HG03175 (cell line): ENCODE results near the gene DCAF8.
"Not testable (repeated sequence)": the region's sequence is repeated elsewhere in the genome, so short reads cannot be mapped to it uniquely, and the experiment has no call there.

Experiments
- ATAC-seq: cut with Tn5 transposase; IDR thresholded peaks from one replicate; pipeline ENCODE4 v1.9.1; 2021; ENCODE audit warnings: mild to moderate bottlenecking, moderate library complexity; ENCODE audit not compliant: unreplicated experiment

DCAF8 gene

DNA sequence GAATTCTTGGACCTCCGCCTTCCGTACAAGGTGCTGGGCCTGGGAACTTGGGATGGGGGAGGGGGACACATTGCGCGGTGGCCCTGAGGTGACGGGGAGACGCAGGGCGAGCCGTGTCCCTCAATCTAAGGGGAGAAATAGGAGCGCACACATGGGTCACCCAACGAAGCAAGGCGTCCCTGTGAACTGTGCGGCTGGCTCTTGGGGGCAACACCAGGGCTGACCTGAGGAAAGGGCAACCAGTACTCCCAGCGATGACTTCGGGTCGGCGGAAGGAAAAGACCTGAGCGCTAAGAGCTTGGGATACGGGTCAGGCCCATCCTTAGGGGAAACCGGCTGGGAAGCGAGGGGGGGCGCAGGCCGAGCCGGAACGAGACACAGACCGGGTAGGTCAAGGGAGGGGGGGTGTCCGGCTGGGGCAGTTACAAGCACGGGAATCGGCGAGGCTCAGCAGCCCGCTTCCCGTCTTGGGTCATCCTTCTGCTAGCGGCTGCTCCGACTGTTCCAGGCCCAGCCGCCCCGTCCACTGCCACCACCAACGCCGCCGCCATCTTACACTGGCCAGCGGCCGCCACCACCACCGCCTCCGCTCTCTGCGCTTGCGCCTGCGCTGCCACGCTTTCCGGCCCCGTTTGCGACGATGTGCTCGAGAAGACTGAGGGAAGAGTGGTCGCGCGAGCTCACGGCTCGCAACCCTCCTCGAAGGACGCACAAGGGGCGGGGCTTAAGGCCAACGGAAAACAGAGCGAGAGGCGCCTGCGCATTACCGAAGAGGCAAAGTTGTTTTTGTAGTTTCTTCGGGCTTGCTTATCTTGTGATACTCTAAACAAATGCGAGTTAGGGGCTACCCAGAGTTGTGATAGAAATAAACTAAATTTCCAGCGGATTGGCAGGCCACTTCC is at the start of gene DCAF8:
DCAF8 (minus strand) TSS at position 657 of the 902 bp plus-strand sequence. CDS start 18,541 bp downstream, outside the sequence.
- peak; percentile 73 for ATAC-seq

GRCh38 chr1:160309571-160309970 is 47.2 kb upstream of the DCAF8 start:
- ATAC-seq = no peak

DNA sequence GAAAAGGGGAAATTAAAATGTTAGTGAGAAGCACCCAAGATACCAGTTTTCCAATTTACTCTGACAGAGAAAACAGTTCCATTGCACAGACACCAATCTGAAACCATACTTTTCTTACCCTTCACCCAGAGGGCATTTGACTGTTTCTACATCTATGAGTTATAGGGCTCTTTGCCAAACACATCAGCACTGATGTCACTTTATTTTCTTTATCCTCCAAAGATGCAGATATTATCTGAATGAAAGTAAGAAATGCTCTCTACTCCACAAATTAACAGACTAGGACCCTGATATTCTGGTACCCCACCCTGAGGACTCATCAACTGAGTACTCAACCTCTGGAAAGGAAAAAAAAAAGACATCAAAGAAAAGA is 46.8 kb upstream of the DCAF8 start:
- no peak for ATAC-seq

DNA sequence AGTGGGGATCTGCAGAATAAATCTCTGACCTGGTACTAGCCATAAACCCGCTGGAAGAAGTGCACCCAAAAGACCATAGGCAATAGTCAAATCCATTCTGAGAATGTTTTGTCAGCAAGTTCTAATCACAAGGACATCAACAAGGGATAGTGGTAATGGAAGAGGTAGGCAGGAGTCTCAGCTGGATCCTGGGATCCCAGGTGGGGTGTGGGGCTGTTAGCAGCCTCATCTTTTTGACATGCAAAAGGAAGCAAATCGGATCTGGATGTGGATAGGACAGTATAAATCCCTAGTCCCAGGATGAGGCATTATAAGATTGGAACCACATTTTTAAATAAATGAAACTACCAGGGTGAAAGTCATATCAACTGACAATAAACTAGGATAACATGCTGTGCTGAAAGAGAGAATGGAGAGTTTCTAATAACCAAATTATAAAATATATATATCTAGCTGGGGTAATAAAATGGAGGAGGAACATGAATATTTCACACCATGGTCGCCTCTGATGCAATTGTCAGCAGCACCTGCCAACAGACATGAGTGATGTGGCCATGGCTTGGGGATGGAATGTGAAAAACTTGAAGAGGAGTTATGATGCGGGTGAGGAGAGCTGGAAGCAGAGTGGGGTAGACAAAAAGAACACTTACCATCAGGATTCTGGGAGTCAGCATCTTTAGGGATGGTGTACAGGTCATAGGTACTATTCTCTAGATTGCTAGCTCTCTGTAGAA is 46.3 kb upstream of the DCAF8 start:
- ATAC-seq = no peak

DNA sequence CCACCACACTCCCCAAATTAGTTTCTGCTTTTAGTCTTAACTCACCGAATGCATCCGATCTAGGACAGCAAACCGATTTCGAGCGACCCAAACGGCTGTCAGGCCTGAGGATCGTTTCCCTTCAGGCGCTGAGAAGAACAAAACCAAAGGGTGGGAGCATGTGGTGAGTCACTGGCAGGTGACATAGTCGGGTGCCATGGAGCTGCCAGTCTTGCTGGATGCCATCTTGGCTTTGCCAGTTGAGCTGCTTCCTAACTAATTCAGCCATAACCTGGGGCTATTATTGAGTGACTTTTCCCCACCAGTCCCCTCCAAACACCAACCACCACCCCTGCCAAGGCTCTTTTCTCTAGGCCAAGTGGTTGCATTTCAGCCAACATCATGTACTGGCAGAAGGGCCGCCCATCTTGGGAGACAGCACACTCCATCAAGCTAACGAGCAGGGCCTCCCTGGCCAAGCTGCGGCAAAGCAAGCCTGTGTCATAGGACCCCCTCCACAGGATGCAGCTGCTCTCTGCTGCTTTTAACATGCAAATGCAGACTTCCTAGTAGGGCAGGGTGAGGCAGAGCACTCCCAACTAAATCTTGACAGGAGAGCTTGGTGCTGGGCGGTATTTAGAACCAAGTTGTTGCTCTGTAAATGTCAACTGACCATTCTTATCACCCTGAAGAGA is 44.9 kb upstream of the DCAF8 start:
- no peak for ATAC-seq

DNA sequence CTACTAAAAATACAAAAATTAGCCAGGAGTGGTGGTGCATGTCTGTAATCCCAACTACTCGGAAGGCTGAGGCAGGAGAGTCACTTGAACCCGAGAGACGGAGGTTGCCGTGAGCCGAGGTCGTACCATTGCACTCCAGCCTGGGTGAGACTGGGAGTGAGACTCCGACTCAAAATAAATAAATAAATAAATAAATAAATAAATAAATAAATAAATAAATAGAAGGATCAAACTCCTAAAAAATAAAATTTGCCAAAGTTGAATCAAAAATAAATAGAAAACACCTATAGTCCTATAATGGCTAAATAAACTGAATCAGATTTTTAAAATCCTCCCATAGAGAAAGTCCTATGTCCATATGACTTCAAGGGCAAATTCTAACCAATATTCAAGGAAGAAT is 37.8 kb upstream of the DCAF8 start:
- no peak for ATAC-seq

DNA sequence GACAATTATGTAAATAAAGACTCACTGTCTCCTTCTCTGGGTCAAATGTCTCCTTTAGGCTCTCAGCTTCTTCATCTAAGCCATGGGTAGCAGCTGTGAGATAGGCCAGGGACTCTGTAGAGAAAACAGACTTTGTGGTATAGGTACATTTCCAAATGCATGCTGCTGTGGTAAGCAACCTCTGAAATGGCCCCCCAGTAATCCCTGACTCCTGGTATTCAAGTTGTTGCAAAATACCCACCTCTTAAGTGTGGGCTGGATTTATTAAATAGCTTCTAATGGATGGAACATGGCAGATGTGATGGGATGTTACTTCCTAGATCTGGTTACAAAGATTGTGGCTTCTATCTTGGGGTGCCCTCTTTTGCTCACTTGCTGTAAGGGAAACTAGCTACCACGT is 33.7 kb upstream of the DCAF8 start:
- no peak for ATAC-seq

DNA sequence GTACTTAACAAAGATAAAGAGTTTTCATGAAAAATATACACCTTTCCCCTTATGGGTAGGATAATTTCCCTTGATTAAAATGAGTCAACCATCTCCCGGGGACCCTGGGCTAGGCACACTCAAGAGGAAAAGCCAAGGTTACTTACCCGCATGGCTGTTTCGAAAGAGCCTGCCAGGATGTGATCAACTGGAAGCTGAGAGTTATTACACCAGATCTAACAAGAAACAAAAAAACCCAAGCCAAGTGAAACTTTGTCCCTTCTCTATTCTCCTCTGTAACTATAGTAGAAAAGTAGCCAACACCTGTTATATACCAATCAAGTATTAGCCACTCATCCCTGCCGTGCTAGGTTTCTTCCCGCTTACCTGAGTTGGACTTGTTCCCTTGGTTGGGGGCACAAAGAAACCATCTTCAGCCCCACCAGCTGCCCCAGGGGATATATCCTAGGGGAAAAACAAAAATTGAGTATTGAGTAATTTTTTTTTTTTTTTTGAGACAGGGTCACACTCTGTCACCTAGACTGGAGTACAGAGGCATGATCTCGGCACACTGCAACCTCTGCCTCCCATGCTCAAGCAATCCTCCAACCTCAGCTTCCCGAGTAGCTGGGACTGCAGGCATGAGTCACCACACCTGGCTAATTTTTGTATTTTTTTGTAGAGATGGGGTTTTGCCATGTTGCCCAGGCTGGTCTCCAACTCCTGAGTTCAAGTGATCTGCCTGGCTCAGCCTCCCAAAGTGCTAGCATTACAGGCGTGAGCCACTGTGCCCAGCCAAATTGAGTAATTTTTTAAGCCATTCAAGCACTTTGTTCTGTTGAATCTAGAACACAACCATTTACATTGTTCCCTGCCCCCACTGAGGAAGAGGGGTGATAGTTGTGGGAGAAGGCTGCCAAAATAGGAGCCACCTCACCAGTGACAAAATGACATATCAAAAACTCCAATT is 30.9 kb upstream of the DCAF8 start:
- no peak for ATAC-seq

DNA sequence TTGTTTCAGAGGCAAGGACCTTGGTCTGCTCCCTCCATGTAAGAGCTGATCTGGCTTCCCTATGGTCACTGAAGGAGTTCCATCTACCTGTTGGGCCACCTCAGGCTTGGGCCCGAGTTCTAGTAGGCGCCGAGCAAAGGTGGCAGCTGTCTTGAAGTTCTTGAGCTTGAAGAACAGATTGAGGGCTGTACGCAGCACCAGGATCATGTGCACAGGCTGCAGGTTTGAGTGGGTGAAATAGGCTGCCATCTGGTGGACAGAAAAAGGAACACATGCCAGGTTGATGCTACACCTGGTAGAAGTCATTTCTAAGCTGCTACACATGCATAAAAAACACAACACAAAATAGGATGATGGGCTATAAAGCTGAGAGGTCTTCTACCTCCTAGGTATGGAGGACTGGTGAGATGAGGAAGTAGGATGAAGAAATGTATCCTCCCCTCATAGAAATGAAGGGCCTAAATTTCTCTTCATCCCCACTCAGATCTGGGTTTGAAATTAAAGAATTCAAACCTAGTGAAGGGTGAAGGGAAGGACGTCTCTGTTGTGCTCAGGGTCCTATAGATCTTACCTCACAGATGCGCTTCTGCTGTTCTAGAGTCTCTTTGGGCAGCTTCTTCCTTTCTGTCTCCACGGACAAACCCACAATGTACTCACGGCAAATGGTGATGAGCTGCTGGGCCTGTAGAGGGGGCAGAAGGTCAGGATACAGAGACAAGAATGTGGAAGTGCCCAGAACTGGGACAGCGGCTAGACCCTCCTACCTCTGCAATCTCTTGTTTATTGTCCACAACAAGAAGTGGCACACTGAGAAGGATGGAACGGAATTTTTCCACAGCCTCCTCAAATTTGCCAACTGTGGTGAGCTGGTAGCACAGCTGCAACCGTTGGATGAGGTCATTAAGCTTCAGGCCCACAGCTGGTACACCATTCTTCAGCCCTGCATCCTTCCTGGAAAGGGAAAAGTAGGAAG is 29.2 kb upstream of the DCAF8 start:
- ATAC-seq = no peak

GRCh38 chr1:160287769-160288168 is 25.4 kb upstream of the DCAF8 start:
- ATAC-seq = not testable (repeated sequence)

DNA sequence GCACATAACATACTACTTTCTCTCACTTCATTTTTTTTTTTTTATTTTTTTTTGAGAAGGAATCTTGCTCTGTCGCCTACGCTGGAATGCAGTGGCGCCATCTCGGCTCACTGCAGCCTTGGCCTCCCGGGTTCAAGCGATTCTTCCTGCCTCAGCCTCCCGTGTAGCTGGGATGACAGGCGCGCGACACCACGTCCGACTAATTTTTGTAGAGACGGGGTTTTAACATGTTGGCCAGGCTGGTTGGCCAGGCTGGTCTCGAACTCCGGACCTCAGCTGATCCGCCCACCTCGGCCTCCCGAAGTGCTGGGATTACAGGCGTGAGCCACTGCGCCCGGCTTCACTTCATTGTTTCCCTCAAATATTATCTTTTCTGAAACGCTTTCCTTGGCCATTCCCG is 23.2 kb upstream of the DCAF8 start:
- ATAC-seq = no peak

- peak; percentile 99 for ATAC-seq
Measured at GRCh38 chr1:160284782-160285344, 22.5 kb upstream of the DCAF8 start, which contains the start of gene PEX19. TSS of gene PEX19 (minus strand) at chr1:160285133. CDS start at chr1:160285124, 9 bp downstream.

DNA sequence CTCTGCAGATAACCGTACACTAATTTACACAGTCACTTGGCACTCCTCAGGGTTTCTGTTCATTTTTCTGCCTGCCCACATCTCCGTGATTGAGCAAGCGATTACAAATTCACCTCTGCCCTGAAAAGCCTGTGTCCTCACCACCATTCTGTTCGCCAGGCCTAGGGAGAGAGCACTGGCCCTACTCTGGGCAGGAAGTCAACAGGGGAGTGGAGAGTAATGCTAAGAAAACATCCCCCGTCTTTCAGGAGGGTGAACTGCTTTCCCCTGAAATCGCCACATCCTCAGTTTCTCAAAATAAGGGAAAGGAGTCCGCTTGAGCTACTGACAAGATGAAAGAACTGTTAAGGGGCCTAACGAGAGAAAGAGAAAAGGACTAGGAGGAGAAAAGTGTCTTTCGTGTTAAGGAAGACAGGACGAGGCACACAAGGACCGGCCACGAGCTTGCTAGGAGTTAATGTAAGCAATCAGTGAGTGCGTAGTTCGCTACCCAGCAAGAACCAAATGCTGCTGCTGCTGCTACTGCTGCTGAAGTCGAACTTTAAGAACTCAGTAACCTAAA is 22.0 kb upstream of the DCAF8 start:
- ATAC-seq = peak; percentile 13

- ATAC-seq = no peak
Measured at GRCh38 chr1:160282807-160283206, 20.5 kb upstream of the DCAF8 start.

GRCh38 chr1:160277987-160278386 is 15.6 kb upstream of the DCAF8 start:
- ATAC-seq = no peak

DNA sequence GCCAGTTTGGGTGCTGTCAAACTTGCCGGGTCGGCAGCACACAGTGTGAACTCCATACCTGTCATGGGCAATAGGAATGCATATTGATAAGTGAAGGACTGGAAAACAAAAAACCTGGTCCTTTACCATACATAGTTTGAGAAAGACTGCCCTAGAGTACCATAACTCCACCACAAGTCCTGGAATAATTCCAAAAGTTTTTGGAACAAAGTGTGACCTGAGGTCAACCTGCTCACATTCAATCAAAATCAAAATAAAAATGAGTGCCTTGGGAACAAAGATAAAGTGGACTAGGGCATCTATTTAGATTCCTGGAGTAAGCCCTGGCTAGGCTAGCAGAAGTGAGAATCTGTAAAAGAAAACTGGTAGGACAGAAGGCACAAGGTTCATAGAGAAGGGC is 15.0 kb upstream of the DCAF8 start:
- no peak for ATAC-seq

DNA sequence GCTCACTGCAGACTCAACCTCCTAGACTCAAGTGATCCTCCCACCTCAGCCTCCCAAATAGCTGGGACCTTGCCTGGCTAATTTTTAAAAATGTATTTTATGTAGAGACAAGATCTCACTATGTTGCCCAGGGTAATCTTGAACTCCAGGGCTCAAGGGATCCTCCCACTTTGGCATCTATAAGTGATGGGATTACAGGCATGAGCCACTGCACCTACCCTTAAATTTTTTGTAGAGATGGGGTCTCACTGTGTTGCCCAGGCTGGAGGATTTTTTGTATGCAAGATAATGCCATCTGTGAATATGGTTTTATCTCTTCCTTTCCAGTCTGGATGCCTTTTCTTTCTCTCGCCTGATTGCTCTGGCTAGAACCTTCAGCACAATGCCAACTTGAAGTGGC is 8.7 kb upstream of the DCAF8 start:
- ATAC-seq = no peak

DNA sequence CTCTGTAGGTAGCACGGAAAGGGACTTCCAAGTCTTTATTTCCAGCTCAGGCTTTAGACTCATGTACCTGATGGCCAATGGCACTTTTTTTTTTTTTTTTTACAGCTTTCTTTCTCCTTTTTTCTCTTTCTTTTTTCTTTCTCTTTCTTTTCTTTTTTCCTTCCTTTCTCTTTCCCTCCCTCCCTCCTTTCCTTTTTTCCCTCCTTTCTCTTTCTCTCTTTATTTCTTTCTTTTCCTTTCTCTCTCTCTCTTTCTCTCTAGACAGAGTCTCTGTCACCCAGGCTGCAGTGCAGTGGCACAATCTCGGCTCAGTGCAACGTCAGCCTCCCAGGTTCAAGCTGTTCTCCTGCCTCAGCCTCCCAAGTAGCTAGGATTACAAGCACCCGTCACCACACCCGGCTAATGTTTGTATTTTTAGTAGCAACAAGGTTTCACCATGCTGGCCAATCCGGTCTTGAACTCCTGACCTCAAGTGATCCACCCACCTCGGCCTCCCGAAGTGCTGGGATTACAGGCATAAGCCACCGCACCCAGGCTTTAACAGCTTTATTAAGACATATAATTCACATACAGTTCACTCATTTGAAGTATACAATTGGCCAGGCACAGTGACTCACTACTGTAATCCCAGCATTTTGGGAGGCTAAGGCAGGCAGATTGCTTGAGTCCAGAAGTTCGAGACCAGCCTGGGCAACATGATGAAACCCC is 5.1 kb upstream of the DCAF8 start:
- no peak for ATAC-seq
